HEK293T (cell line): Measurements from ENCODE around the gene BEST1.

Source experiments
- CTCF ChIA-PET: fragments of 350-600 bp; formaldehyde crosslinking; extraction: SDS; loops from one replicate; lab custom pipeline; 2021; ENCODE audit warnings: antibody characterized with exemption, inconsistent platforms; lab: Yijun Ruan, JAX
- POLR2A ChIA-PET: fragments of 350-600 bp; formaldehyde crosslinking; extraction: SDS; loops from one replicate; lab custom pipeline; 2020; ENCODE audit warnings: antibody characterized with exemption, inconsistent platforms; lab: Yijun Ruan, JAX
- DNase-seq: peaks from one replicate; pipeline ENCODE4 v3.0.0; 2012; ENCODE audit warnings: mixed read lengths; ENCODE audit errors: extremely low spot score
- ARNT ChIP-seq: fragments of 450-650 bp; IDR thresholded peaks from 2 replicates; pipeline ENCODE4 v1.6.1; 2017; ENCODE audit warnings: mild to moderate bottlenecking
- BHLHE40 ChIP-seq: fragments of 450-650 bp; IDR thresholded peaks from 2 replicates; pipeline ENCODE4 v1.6.1; 2016; ENCODE audit warnings: mild to moderate bottlenecking, moderate library complexity, borderline replicate concordance
- CTBP1 ChIP-seq: fragments of 450-650 bp; IDR thresholded peaks from 2 replicates; pipeline ENCODE4 v1.6.1; 2016; ENCODE audit warnings: borderline replicate concordance
- ELF4 ChIP-seq: fragments of 450-650 bp; IDR thresholded peaks from 2 replicates; pipeline ENCODE4 v1.6.1; 2017; ENCODE audit warnings: antibody characterized with exemption
- FOXA1 ChIP-seq: fragments of 450-650 bp; IDR thresholded peaks from 2 replicates; pipeline ENCODE4 v1.6.1; 2016; ENCODE audit warnings: mild to moderate bottlenecking
- FOXK2 ChIP-seq: fragments of 450-650 bp; IDR thresholded peaks from 2 replicates; pipeline ENCODE4 v1.6.1; 2016; ENCODE audit warnings: mild to moderate bottlenecking
- FOXM1 ChIP-seq: fragments of 450-650 bp; IDR thresholded peaks from 2 replicates; pipeline ENCODE4 v1.6.1; 2017; ENCODE audit warnings: mild to moderate bottlenecking, borderline replicate concordance
- HDGF ChIP-seq: fragments of 450-650 bp; IDR thresholded peaks from 2 replicates; pipeline ENCODE4 v1.6.1; 2017; ENCODE audit warnings: antibody characterized with exemption, borderline replicate concordance
- L3MBTL2 ChIP-seq: fragments of 450-650 bp; conservative IDR thresholded peaks from 2 replicates; pipeline ENCODE4 v1.6.1; 2016; ENCODE audit warnings: mild to moderate bottlenecking
- LEF1 ChIP-seq: fragments of 450-650 bp; IDR thresholded peaks from 2 replicates; pipeline ENCODE4 v1.6.1; 2017; ENCODE audit warnings: mild to moderate bottlenecking, borderline replicate concordance
- NFRKB ChIP-seq: fragments of 450-650 bp; IDR thresholded peaks from 2 replicates; pipeline ENCODE4 v1.6.1; 2016; ENCODE audit warnings: mild to moderate bottlenecking, moderate library complexity
- SP1 ChIP-seq: fragments of 450-650 bp; IDR thresholded peaks from 2 replicates; pipeline ENCODE4 v1.6.1; 2017
- SUZ12 ChIP-seq: fragments of 450-650 bp; IDR thresholded peaks from 2 replicates; pipeline ENCODE4 v1.6.1; 2016; ENCODE audit warnings: mild to moderate bottlenecking
- TARDBP ChIP-seq: fragments of 450-650 bp; IDR thresholded peaks from 2 replicates; pipeline ENCODE4 v1.6.1; 2016
- ZNF384 ChIP-seq: fragments of 450-650 bp; IDR thresholded peaks from 2 replicates; pipeline ENCODE4 v1.6.1; 2016
- TF ChIP-seq, protein P1 (sequence below): fragments of 450-650 bp; IDR thresholded peaks from 2 replicates; pipeline ENCODE4 v1.6.1; 2016

The BEST1 gene

DNA sequence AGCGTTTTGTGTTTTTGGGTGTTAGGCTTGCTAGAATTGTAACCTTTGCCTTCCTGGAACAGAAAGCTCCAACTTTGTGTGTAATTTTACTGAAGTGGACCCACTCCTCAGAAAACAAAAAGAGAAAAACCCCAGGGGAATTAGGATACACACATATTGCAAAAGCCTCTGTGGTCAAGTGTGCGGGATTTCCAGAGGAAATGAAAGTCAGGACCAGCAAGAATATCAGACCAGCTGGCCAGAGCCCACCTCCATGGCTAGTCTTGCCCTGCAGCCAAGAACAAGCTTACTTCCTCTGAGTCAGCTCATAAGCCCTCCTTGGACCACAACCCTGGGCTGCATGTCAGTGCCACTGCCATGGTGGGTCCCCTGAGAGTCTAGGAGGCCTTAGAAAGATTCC, 54.3 kb downstream of the BEST1 start:
- ChIA-PET POLR2A (no interaction called here), CTCF (interaction anchor here (0.6 kb wide), 1 partner anchor 215 kb away, joined by 3 read pairs; no protein-coding TSS in a partner anchor)
- TF ChIP-seq SP1: no peak
- TF ChIP-seq FOXM1: no peak
- TF ChIP-seq LEF1: no peak
- no peak for TF ChIP-seq ARNT
- no peak for TF ChIP-seq ZNF384
- no peak for TF ChIP-seq ELF4
- TF ChIP-seq CTBP1: no peak
- TF ChIP-seq BHLHE40: no peak
- TF ChIP-seq HDGF: no peak
- no peak for TF ChIP-seq FOXK2
- DNase-seq: no peak

DNA sequence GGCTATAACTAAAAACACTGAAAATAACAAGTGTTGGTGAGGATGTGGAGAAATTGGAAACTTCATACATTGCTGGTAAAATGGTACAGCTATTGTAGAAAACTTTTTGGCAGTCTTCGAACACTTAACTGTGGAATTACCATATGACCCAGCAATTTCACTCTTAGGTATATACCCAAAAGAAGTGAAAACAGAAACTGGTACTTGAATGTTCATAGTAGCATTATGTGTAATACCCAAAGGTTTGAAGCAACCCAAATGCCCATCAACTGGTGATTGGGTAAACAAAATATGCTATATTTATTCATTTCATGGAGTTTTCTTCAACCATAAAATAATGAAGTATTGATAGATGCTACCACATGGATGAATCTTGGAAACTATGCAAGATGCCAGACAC, 58.0 kb downstream of the BEST1 start:
- CTCF ChIA-PET: no interaction called here
- no peak for DNase-seq
- POLR2A ChIA-PET: interaction anchor here (1.9 kb wide), 1 partner anchor 41 kb away, joined by 4 read pairs; the partner anchor contains the start of gene FTH1
- TF ChIP-seq FOXA1 (no peak), ARNT (no peak), BHLHE40 (no peak), SP1 (no peak), NFRKB (no peak), ELF4 (no peak), SUZ12 (no peak), L3MBTL2 (no peak), CTBP1 (no peak), FOXK2 (no peak), FOXM1 (no peak), HDGF (no peak), LEF1 (no peak)
- TF ChIP-seq, protein P1, sequence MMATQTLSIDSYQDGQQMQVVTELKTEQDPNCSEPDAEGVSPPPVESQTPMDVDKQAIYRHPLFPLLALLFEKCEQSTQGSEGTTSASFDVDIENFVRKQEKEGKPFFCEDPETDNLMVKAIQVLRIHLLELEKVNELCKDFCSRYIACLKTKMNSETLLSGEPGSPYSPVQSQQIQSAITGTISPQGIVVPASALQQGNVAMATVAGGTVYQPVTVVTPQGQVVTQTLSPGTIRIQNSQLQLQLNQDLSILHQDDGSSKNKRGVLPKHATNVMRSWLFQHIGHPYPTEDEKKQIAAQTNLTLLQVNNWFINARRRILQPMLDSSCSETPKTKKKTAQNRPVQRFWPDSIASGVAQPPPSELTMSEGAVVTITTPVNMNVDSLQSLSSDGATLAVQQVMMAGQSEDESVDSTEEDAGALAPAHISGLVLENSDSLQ: no peak

DNA sequence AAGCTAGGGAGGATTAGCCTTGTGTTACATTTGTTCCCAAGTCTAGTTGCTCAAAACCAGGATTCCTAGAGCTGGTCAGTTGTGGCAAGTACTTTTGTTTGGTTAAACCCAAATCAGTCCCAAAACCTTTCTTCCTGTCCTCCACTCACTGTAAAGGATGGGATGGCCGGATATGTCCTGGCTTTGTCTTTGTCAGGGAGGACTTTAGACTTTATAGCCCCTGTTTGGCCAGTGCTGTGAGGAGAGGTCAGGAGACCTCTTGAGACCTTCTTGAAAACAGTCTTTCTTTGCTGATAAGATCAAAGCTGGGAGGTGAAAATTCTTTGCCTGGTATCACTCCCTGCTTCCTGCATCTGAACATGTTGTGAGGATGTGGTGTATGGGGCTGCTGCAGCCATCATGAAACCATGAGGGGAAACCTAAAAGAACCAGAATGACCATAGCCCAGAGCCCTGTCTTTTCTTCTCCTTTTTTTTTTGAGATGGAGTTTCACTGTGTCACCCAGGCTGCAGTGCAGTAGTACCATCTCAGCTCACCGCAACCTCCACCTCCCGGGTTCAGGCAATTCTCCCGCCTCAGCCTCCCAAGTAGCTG, 60.9 kb downstream of the BEST1 start:
- TF ChIP-seq ELF4 (no peak), LEF1 (no peak), FOXM1 (no peak), TARDBP (no peak), NFRKB (no peak), SP1 (no peak), FOXK2 (no peak), HDGF (no peak)
- TF ChIP-seq, protein P1: no peak
- POLR2A ChIA-PET: no interaction called here
- DNase-seq: no peak
- CTCF ChIA-PET: no interaction called here

DNA sequence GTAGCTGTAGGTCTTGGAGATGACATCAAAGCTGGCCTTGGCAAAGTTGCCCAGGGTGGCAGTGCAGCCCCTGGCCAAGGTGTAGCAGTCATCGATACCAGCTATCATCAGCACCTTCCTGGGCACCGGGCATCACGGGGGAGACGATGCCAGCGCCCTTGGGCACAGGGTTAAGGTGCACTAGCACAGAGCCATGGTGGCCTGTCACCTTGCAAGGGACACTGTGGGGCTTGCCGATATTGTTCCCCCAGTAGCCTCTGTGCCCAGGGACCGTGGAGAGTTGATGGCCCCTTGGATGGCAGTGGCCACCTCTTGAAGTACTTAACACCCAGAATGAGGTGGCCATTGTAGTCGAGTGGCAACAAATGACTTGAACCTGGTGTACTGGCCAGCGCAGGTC, 61.7 kb downstream of the BEST1 start:
- ChIA-PET POLR2A (no interaction called here), CTCF (no interaction called here)
- DNase-seq: no peak
- TF ChIP-seq SP1 (no peak), L3MBTL2 (no peak), FOXA1 (no peak), HDGF (no peak), BHLHE40 (no peak)

DNA sequence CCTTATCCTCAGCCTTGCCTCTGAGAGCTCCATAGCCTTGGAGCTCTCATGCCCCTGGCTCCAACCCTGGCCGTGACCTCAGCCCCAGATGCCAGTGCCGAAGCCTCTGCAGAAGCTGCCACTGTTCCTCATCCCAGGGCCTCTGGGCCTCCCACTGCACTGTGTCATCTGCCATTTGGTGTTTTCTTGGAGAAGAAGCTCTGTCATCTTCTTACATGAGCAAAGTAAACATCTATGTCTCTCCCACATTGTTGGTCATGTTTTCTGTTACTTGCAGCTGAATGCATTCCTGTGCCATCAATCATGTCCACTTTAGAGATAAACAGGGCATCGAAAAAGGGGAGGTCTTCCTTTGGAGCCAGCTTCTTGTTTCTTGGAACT, 62.3 kb downstream of the BEST1 start:
- POLR2A ChIA-PET: no interaction called here
- no peak for DNase-seq
- TF ChIP-seq, protein P1: no peak
- TF ChIP-seq FOXM1 (no peak), LEF1 (no peak), SUZ12 (no peak), ZNF384 (no peak), HDGF (no peak), L3MBTL2 (no peak), TARDBP (no peak), FOXA1 (no peak), ELF4 (no peak), SP1 (no peak), NFRKB (no peak), FOXK2 (no peak), CTBP1 (no peak), ARNT (no peak), BHLHE40 (no peak)
- CTCF ChIA-PET: no interaction called here

DNA sequence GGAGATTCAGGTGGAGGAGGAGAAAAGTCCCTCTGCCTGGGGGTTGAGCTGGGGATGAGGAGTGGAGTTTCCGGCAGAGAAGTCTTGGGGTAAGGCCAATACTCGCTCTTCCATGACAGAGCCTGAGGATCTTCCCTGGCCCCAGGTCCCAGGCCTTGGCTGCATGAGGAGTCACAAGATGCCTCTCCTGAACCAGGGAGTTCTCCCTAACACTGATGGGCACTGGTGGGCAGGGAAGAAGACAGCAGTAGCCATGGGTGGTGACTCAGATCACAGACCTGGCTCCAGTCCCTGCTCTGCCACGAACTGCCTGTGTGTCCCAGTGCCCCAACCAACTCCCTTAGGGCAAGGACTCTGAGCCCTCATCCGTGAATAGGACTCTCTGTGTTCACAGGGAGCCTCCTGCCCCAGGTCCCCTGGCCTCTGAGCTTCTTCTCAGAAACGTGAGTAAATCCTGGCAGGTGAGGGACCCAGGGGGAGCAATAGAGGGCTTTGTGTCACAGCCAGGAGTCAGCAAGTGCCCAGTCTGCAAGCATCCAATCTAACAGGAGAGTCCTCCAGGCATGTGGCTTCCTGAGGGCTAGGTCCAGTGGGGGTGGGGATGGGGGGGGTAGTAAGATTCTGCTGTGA, 62.8 kb downstream of the BEST1 start:
- TF ChIP-seq FOXK2 (no peak), ARNT (no peak), FOXM1 (no peak), HDGF (no peak), LEF1 (no peak), BHLHE40 (no peak), ZNF384 (no peak), SUZ12 (no peak), TARDBP (no peak)
- no peak for DNase-seq
- CTCF ChIA-PET: no interaction called here
- POLR2A ChIA-PET: no interaction called here
